HG03442 (cell line): ENCODE measurements around the gene DUS2.
"Not testable (repeated sequence)": the region's sequence is repeated elsewhere in the genome, so short reads cannot be mapped to it uniquely, and the experiment has no call there.

Experiments used
- ATAC-seq: cut with Tn5 transposase; IDR thresholded peaks from one replicate; pipeline ENCODE4 v1.9.1; 2021; ENCODE audit warnings: mild to moderate bottlenecking, moderate library complexity; ENCODE audit not compliant: unreplicated experiment

Gene DUS2

DNA sequence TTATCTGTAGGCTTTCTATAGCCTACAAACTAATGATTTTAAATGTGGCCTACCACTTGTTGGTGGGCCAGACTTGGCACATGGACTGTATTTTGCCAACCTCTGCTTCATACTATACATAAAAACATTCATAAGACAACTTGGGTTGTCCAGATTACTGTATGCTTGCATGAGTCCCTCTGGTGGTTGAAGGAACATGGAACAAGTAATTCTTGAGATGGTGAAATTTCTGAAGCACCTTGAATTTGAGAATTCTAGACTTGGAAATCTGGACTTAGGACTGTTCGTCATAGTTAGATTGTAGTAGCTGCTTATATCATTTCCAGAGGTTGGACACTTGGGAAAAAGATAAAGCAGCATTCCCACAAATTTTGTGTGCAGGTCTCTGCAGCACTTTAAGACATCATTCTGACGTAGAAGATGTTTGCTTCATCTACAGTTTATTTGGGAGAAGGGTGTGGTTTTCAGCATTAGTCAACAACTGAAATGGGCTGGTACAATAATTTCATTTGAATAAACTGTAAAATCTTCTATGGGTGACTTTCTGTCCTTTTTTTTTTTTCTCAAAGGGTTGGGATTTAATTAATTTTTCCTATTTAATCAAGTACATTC lies 93.3 kb downstream of the DUS2 start:
- ATAC-seq, result no peak

DNA sequence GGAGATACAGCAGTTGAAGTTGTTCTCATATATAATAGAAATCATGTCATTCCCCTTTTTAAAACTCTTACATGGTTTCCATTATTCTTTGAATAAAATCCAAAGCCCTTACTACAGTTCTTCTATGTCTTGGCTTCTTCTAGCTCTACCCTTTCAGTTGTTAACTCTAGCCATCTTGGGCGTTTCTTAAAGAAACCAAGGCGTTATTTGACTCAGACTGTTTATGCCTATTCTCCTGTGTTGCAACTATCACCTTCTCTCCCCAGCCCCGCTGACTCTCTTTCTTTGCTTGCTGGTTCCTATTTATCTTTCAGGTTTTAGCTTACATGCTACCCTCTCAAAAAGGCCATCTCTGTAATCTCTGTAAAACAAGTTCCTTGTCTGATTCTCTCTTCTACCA lies 94.8 kb downstream of the DUS2 start:
- ATAC-seq, result no peak

DNA sequence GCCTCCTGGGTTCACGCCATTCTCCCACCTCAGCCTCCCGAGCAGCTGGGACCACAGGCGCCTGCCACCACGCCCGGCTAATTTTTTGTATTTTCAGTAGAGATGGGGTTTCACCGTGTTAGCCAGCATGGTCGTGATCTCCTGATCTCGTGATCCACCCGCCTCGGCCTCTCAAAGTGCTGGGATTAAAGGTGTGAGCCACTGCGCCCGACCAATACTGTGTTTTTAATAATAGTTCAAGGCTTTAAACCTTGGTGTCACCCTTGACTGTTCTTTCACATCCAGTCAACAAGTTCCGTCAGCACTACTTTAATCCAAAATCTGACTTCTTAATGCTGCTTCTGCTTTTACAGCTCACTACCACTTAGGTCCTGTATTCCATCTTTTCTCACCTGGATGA lies 95.9 kb downstream of the DUS2 start:
- not testable (repeated sequence) for ATAC-seq

DNA sequence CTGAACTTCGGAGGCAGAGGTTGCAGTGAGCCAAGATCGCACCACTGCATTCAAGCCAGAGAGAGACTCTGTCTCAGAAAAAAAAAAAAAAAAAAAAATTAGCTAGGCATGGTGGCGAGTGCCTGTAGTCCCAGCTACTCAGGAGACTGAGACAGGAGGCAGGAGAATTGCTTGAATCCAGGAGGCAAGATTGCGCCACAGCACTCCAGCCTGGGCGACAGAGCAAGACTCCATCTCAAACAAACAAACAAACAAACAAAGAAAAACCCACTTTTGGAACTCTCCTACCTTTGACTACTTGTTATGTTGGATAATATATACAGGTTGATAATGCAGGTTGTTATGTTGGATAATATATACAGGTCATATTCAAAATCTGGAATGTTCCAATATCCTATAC lies 97.4 kb downstream of the DUS2 start:
- not testable (repeated sequence) for ATAC-seq

DNA sequence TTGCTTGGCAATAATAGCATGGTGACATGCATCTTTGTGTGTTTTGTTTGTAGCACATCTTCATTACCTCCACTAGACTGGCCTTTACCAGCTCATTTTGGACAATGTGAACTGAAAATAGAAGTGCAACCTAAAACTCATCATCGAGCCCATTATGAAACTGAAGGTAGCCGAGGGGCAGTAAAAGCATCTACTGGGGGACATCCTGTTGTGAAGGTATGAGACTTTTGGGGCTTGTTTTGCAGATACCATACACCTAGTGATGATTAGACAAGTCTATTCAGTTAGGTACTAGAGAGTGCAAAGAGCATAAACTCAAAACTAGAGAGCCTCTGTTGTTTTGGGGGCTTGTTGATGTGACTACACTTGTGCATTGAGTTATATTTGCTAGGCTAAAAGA lies 103.3 kb downstream of the DUS2 start:
- ATAC-seq, result no peak

DNA sequence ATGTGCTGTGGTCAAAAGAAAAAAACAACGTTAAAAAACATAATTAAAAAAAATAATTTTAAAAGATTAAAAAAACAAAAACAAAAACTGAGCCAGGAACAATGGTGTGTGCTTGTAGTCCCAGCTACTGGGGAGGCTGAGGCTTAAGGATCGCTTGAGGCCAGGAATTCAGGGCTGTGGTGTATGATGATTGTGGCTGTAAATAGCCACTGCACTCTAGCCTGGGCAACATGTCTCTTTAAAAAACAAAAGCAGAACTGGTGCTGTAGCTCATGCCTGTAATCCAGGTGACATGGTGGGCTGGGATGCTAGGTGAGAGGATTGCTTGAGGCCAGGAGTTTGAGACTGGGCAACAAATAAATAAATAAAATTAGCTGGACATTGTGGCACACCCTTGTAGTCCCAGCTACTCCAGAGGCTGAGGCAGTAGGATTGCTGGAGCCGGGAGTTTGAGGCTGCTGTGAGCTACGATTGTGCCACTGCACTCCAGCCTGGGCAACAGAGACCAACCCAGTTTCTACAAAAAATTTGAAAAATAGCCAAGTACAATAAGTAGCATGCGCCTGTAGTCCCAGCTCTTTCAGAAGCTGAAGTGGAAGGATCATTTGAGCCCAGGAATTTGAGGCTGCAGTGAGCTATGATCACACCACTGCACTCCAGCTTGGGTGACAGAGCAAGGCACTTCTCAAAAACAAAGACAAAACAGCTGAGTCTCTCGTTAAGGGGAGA lies 105.7 kb downstream of the DUS2 start:
- no peak for ATAC-seq
